ENCODE results near the gene SFSWAP.

DNA sequence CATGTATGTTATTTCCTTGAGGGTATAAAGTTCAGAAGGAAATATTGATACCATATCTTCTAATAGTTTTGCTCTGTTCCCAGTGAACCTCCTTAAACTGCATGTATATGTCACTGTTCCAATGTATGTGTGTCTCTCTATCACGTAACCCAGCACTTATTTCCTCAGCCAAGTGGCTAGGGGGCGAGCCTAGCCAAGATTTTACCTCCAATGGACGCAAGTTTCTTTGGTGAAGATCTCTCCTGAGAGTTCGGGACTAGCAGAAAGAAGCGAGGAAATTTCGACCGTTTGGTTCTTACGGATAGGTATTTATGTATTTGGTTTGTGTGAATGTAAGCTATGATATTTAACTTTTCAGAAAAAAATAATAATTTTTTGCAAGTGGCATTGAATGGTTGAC is 2.5 kb downstream of the SFSWAP start:
- TF ChIP-seq CTCF (IDR thresholded peaks at IDR 0.05) (no peak), EP300 (IDR thresholded peaks at IDR 0.05; ENCODE audit: low read depth) (no peak), POLR2A (IDR thresholded peaks at IDR 0.05) (no peak), POLR2AphosphoS5 (IDR thresholded peaks at IDR 0.05) (no peak)

Data from transverse colon (tissue), 4 donors.